Fibroblast of lung (primary cell): ENCODE data around the gene VSIG10L2.

Experiments used
- EZH2 ChIP-seq: IDR thresholded peaks from 2 replicates; pipeline ENCODE4 v1.5.1; 2012; ENCODE audit warnings: low read length, control low read depth, mild to moderate bottlenecking; ENCODE audit errors: missing control alignments
- TF ChIP-seq, protein P1 (sequence below), 2 donors: IDR thresholded peaks in 1 of 2; conservative IDR thresholded peaks in 1 of 2; 1 replicate in 1 of 2; 2 replicates in 1 of 2; pipeline ENCODE4 v1.5.1; 2011 to 2012; ENCODE audit warnings: low read length in 2 of 2, control low read depth in 1 of 2, inconsistent platforms in 1 of 2, low read depth in 1 of 2, mild to moderate bottlenecking in 1 of 2

DNA sequence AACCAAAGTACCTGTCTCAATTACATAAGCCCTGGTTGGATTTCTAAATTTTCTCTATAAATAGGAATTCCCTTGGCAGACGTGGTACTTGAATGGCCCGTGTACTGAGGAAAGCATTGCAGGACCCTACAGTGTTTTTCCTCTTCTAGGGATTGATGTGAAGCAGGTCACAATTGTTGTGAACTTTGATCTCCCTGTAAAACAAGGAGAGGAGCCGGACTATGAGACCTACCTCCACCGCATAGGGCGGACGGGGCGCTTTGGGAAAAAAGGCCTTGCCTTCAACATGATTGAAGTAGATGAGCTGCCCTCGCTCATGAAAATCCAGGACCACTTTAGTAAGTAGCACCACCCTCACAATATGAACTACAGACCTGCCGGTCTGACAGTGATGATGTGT, 24.8 kb upstream of the VSIG10L2 start:
- TF ChIP-seq, protein P1, sequence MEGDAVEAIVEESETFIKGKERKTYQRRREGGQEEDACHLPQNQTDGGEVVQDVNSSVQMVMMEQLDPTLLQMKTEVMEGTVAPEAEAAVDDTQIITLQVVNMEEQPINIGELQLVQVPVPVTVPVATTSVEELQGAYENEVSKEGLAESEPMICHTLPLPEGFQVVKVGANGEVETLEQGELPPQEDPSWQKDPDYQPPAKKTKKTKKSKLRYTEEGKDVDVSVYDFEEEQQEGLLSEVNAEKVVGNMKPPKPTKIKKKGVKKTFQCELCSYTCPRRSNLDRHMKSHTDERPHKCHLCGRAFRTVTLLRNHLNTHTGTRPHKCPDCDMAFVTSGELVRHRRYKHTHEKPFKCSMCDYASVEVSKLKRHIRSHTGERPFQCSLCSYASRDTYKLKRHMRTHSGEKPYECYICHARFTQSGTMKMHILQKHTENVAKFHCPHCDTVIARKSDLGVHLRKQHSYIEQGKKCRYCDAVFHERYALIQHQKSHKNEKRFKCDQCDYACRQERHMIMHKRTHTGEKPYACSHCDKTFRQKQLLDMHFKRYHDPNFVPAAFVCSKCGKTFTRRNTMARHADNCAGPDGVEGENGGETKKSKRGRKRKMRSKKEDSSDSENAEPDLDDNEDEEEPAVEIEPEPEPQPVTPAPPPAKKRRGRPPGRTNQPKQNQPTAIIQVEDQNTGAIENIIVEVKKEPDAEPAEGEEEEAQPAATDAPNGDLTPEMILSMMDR (conservative IDR thresholded peaks at IDR 0.05 in 1 of 2, IDR thresholded peaks at IDR 0.05 in 1 of 2; ENCODE audit: low read depth in 1 of 2, low read length in 2 of 2), result no peak
- TF ChIP-seq EZH2, result no peak
